ENCODE measurements around the gene NPHS1.
"Not testable (repeated sequence)": the region's sequence is repeated elsewhere in the genome, so short reads cannot be mapped to it uniquely, and the experiment has no call there.

The NPHS1 gene

DNA sequence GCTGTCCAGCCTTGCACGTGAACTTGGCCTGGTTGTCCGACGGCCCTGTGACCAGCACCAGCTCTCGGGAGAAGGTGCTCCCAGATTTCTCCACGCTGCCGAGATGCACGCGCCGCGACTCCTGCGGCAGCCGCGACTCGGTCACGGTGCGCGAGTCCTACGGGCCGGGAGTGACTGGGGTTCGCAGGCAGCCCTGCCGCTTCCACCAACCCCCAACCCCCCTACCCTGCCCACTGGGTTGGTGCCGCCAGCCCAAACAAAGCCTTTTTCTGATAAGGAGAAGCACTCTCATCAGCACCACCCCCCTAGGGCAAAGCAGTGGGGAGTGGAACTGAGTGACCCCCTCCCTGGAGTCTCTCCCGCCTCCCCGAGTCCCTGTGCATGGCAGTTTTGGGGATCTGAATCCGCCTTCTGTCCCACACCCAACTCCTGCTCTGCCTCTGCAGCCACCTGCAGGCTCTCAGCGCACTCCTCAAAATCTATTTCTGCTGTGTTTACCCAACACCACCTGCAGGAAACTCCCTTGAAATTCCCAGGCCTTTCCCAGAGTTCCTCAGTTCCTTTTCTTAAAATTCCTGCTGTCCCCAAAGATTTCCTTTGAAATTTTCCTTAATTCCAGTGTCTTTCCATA, 6.2 kb downstream of the NPHS1 start:
- no peak for DNase-seq

DNA sequence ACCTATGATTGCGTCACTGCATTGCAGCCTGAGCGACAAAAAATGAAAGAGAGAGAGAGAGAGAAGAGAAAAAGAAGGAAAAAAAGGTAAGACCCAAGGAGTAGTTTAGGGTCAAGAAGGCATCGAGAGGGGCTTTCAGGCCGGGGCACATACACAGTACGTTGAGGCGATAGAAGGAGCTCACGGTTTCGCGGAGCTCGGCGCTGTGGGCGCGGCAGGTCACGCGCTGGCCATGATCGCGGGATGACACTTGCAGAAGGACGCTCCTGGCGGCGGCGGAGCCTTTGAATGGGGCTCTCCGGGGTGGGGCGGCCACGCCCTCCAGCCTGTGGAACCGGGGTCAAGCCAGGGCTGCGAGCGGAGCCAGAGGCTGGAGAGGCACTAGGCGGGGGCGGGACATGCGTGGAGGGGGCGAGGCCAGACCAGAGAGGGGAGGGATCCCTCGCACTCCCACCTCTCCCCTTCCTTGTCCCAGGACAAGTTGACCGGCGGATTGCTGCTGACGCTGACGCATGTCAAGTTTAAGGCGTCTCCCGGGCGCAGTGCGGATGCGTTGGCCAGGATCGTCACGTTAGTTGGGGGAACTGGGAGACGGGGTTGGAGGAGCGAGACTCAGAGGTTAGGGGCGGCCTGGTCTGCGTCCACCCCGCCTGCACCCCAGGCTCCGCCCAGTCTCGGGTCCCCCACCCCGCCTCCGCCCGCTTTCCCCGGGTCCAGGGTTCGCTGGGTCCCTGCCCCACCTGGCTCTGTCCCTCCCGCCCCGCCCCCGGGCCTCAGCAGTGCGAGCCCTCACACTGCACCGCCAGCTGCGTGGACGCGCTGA, 6.9 kb downstream of the NPHS1 start:
- no peak for DNase-seq

DNA sequence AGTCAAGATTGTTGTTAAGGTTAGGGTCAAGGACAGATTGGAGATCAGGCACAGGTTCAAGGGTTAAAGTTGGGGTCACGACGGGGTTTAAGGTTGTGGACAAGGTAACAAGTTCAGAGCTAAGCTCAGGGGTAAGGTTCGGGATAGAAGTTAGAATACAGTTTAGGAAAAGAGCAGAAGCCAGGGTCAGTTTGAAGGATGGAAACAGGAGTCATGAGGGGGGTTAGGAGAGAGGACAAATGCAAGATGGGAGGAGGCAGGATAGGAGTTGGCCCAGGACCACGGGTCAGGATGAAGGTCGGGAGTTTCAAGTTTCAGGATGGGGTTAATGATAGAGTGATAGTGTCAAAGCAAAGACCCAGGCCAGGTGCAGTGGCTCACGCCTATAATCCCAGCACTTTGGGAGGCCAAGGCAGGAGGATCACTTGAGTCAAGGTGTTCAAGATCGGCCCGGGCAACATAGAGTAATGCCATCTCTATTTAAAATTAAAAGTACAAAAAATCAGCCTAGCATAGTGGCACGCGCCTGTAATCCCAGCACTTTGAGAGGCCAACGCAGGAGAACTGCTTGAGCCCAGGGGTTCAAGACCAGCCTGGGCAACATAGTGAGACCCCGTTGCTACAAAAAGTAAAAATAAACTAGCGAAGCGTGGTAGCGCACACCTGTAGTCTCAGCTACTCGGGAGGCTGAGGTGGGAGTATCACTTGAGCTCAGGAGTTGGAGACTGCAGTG, 7.7 kb downstream of the NPHS1 start:
- DNase-seq: no peak

DNA sequence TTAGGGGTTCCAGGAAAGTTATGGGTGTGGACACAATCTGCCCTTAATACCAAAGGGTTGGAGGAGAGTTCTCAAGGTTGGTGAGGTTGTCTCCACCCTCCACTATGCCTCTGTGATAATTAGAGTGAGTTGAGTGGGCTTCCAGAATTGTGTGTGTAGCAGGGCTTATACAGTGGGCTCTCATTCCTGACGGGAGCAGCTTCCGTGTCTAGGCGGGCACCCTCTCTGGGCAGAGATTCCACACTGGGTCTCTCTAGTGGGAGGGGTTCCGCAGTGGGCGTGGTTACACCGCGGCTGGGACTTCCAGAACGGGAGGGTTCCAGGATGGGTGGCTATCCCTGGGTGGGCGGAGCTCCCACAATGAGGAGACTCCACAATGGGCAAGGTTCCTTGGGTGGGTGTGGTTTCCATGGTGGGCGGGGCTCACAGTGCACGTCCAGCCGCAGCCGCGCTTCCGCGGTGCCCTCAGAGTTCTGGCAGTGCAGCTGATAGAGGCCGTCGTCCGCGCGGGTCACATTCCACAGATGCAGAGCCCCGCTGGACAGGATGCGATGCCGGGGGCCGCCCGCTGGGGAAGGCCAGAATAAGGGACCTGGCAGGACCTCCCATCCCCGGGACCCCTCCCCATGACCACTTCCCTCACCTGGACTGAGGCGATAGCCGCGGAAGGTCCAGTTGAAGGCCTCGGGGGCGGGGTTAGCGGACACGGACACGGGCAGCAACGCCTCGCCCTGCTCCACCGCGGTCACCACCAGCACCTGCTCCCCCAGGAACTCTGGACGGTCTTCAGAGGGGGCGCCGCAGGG, 8.4 kb downstream of the NPHS1 start:
- DNase-seq: no peak

DNA sequence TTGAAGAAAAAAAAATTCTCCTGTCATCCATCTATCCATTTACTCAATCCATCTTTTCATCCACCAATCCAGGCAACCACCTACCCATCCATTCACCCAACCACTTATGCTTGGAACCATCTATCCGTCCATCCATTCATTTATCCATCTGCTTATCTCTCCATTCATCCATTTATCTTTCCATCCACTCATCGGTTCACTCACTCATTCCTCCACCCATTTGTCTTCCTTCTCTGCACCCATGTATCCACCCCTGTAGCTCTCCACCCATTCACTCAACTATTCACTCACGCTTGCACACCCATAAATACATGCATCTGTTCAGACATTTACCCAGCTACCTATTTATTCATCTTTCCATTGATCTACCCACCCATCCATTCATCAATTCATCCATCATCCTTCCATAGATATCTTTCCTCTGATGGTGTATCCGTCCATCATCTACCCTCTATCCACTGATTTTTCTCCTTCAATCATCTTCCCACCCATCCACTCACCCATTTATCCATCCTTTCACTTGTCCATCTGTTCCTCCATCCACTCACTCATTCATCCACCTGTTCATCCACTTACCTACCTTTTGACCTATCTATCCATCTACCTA, 9.5 kb downstream of the NPHS1 start:
- DNase-seq: no peak

- DNase-seq: no peak
These were observed 10.2 kb downstream of the NPHS1 start for GRCh38 chr19:35841961-35842595.

DNA sequence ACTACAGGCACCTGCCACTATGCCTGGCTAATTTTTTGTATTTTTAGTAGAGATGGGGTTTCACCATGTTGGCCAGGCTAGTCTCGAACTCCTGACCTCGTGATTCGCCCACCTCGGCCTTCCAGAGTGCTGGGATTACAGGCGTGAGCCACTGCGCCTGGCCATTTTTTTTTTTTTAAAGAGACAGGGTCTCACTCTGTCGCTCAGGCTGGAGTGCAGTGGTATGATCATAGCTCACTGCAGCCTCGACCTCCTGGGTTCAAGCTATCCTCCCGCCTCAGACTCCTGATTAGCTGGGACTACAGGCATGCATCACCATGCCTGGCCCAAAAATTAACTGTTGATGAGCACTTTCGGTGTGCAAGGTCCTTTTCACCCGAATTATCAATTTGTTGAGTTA, 16.2 kb downstream of the NPHS1 start:
- DNase-seq: not testable (repeated sequence)

- DNase-seq: no peak
These were observed 18.3 kb downstream of the NPHS1 start for GRCh38 chr19:35833972-35834371.

DNA sequence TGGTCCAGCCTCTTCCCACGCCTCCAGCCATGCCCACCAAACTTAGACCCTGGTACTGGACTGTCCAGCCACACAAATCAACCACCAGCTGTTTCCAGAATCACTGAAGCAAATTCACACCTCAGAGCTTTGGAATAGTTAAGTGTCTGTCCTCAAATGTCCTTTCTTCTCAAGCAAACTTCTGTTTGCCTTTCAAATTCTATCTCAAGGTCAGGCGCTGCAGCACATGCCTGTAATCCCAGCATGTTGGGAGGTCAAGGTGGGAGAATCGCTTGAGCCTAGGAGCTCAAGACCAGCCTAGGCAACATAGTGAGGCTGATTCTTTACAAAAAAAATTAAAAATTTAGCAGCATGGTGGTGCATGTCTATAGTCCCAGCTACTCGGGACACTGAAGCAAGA, 20.2 kb downstream of the NPHS1 start:
- DNase-seq: no peak

- no peak for DNase-seq
These were observed 21.3 kb downstream of the NPHS1 start for GRCh38 chr19:35830986-35831385.

DNA sequence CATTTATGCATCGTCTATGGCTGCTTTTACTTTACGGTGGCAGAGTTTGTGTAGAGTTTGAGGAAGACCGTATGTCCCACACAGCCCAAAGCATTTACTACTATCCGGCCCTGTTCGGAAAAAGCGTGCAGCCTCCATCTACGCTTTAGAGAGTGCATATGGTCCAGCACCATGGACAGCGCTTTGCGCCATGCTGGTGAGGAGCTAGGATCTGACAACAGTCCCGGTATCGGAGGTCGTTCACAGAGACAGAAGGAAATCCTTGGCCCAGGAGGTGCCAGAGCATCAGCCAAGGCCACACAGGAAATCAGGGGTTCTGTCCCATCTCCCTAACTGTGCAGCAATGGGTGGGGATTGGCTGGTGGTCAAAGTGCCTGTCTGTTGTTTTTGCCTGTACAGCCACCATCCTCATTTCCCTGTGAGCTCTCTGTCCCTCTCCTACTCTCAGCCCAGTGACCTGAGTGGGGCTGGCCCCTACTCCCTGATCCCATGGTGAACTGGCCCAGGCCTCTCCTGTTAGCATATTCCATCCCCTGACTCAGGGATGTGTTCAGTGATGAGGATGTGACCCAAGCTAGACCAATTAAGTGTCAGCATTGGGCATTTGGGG, 23.5 kb downstream of the NPHS1 start:
- DNase-seq: peak; percentile 50

DNA sequence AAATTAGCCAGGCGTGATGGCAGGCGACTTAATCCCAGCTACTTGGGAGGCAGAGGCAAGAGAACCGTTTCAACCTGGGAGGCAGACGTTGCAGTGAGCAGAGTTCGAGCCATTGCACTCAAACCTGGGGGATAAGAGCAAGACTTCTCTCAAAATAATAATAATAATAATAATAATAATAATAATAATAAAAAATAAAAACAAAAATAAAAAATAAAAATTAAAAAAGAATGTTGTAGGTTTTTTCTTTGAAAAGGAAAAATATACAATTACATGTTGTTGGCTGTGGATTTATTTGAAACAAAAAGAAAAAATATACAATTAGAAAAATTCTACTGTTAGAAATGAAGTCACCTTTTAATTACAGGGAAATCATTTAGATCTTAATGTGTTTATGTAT, 28.2 kb downstream of the NPHS1 start:
- DNase-seq: no peak

DNA sequence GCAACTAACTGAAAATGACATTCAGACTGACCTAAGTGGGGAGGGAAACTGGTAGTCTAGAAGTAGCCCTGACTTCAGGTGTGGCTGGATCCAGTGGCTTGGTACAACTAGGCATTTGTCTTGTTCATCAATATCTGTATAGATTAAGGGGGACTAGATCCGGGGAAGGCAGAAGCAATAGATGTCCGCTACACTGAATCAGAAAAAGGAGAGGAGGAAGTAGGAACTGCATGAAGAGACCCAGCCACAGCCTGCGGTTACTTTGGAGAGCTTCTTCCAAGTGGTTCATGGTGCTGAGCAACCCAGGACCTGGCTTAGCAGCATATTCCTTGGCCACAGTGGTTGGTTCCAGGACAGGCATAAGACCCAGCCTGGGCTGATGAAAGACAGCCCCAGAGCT, 29.7 kb downstream of the NPHS1 start:
- no peak for DNase-seq

DNA sequence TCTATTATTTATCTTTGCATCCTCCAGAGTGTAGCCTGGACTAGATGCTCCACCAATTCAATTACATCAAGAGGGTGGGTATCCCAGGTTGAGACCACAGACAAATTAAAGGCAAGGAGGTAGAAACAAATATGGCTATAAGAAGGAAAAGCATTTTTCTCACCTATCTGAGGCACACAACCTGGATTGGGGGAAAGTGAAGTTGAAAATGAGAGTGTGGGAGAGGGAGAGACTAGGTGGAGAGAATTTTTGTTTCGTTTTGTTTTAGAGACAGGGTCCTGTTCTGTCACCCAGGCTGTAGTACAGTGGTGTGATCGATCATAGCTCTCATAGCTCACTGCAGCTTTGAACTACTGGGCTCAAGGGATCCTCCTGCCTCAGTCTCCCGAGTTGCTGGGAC, 33.9 kb downstream of the NPHS1 start:
- DNase-seq: no peak

DNA sequence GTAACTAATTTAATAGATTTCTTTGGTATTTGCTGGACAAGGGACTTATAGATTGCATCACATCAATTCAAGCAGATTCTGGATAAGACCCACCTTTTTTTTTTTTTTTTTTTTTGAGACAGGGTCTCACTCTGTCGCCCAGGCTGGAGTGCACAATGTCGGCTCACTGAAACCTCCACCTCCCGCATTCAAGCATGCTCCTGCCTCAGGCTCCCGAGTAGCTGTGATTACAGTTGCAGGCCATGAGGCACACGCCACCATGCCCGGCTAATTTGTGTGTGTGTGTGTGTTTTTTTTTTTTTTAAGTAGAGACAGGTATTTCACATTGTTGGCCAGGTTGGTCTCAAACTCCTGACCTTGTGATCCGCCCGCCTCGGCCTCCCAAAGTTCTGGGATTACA, 35.5 kb downstream of the NPHS1 start:
- DNase-seq: no peak

DNA sequence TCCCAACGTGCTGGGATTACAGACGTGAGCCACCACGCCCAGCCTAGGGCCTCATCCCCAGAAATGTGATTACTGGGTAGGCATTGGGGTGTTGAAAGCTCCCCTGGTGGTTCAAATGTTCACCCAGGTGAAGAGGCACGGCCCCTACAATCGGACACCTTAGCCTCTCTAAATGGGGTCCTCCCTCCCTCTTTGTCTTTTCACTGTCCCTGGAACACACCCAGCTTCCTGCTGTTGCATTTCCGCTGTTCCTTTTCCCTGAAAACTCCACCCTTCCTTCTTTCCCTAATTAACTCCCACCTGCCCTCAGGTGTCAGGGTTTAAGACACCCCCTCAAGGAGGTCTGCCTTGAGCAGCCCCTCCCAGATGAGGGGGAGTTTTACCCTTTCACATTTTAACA, 36.0 kb downstream of the NPHS1 start:
- DNase-seq: no peak

GRCh38 chr19:35813043-35813890, 39.0 kb downstream of the NPHS1 start:
- no peak for DNase-seq

GRCh38 chr19:35812220-35813042, 39.9 kb downstream of the NPHS1 start, which contains the start of gene PRODH2:
PRODH2 (minus strand) TSS chr19:35812845; CDS start chr19:35812805, 40 bp downstream.
- no peak for DNase-seq

All from T-helper 9 cell (primary cell).